SK-N-MC (cell line): ENCODE data around the gene IFIT1B.

Experiments
- EZH2 ChIP-seq: fragments of 200-600 bp; sonication (generic); IDR thresholded peaks from one replicate; pipeline ENCODE4 v1.6.1; 2017; ENCODE audit warnings: antibody characterized with exemption
- FOXP2 ChIP-seq: optimal IDR thresholded peaks from 2 replicates; pipeline ENCODE3; 2011; ENCODE audit warnings: mild to moderate bottlenecking, moderate library complexity; ENCODE audit not compliant: insufficient read depth; ENCODE audit errors: extremely low read length, control extremely low read depth
- POLR2AphosphoS5 ChIP-seq: IDR thresholded peaks from 2 replicates; pipeline ENCODE4 v1.6.1; 2012; ENCODE audit warnings: mild to moderate bottlenecking, low read depth, low read length, borderline replicate concordance

DNA sequence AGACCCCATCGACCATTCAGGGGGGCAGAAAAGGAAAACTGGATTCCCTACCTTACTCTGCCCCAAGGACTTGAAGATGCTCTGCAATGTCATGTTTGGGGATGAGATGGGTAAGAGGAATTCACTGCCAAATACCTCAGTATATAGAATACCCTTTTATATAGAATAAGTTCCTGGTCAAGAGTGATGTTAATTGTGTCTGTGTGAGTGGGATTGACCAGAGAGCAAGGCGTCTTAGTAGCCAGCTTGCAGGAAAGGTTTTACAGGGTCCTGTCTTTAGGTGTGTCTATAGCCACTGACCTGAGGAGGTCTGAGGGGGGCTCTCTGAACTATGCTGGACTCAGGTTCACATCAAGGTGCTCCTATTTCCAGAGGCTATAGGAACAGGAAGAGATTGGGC is 48.7 kb upstream of the IFIT1B start:
- TF ChIP-seq POLR2AphosphoS5 = no peak
- TF ChIP-seq EZH2 = no peak
- TF ChIP-seq FOXP2 = no peak
